Transverse colon (tissue), 4 donors: ENCODE results near the gene SCG3. TPM values are rescaled to one million over a fixed set of nuclear protein-coding genes. Genes with fewer than 3 reads are reported as not detected.

Experiments used
- DNase-seq: peaks from one replicate; pipeline ENCODE4 v3.0.0-alpha.2; 2019
- H3K27ac ChIP-seq, 4 donors: fragments of 200-600 bp; sonication (generic); 2 replicates each; pipeline ENCODE4 v1.5.1; 2016 to 2018; ENCODE audit warnings: inconsistent platforms in 4 of 4
- H3K27me3 ChIP-seq: fragments of 200-600 bp; sonication (generic); 2 replicates; pipeline ENCODE4 v1.5.1; 2017; ENCODE audit warnings: inconsistent platforms
- H3K36me3 ChIP-seq, 4 donors: fragments of 200-600 bp; sonication (generic); 2 replicates each; pipeline ENCODE4 v1.5.1; 2017 to 2019; ENCODE audit warnings: inconsistent platforms in 4 of 4
- H3K4me1 ChIP-seq, 4 donors: fragments of 200-600 bp; sonication (generic); 2 replicates each; pipeline ENCODE4 v1.5.1; 2017 to 2020; ENCODE audit warnings: inconsistent platforms in 4 of 4
- H3K4me3 ChIP-seq, 4 donors: fragments of 200-600 bp; sonication (generic); 1 replicate in 1 of 4; 2 replicates in 3 of 4; pipeline versions ENCODE4 v1.5.1 to v1.6.1; 2017 to 2019; ENCODE audit warnings: inconsistent platforms in 4 of 4
- H3K9me3 ChIP-seq, 2 donors: fragments of 200-600 bp; sonication (generic); 2 replicates each; pipeline ENCODE4 v1.5.1; 2017 to 2019; ENCODE audit warnings: inconsistent platforms in 2 of 2
- EP300 ChIP-seq: sonication (generic); formaldehyde crosslinking; IDR thresholded peaks from one replicate; pipeline ENCODE4 v1.6.1; 2017; ENCODE audit warnings: antibody characterized with exemption, low read depth
- POLR2A ChIP-seq: fragments of 450-650 bp; IDR thresholded peaks from one replicate; pipeline ENCODE4 v1.6.1; 2016; ENCODE audit warnings: antibody characterized with exemption, mild to moderate bottlenecking, moderate library complexity
- POLR2AphosphoS5 ChIP-seq, 3 donors: sonication (generic); formaldehyde crosslinking; IDR thresholded peaks; one replicate each; pipeline ENCODE4 v1.6.1; 2016; ENCODE audit warnings: antibody characterized with exemption in 3 of 3
- WGBS, 2 donors: methylation state at CpG; one replicate each; pipeline ENCODE4 v1.1.5; 2018; ENCODE audit warnings: low coverage in 1 of 2; 5-methylcytosine and 5-hydroxymethylcytosine counted together
- in situ Hi-C, 4 donors: fragments of 200-750 bp; cut with MboI; loops; one replicate each; pipeline versions ENCODE4 v1.15.0 to v1.15.1; 2017; ENCODE audit warnings: low sequenced_read_pairs in 3 of 4, low pct_ligation_motif_present in 1 of 4, low pct_unique_long_range_greater_than_20kb in 1 of 4
- intact Hi-C: fragments of 100-400 bp; cut with DNase I; formaldehyde crosslinking; loops from one replicate; pipeline ENCODE4 v1.15.1; 2023; ENCODE audit warnings: low total_unique reads
- total RNA-seq, 4 donors: library from RNA; depleted of rRNA; stranded (reverse); fragments of >200 nt; gene quantifications; one replicate each; pipeline ENCODE4 v1.1.0, GENCODE V29; 2016
- TF ChIP-seq, protein P1 (sequence below), 5 experiments: fragments of 200-600 bp in 3 of 5; fragments of 450-650 bp in 2 of 5; sonication (generic) in 3 of 5; IDR thresholded peaks; 1 replicate in 2 of 5; 2 replicates in 3 of 5; pipeline ENCODE4 v1.5.1; 2016 to 2017; ENCODE audit warnings: antibody characterized with exemption in 5 of 5, inconsistent platforms in 3 of 5, mild to moderate bottlenecking in 2 of 5, moderate library complexity in 1 of 5

SCG3 gene
- total RNA-seq, 4 donors from 2014 or later, result 0.55 to 3.6 (median 0.95) TPM; not detected in 1

DNA sequence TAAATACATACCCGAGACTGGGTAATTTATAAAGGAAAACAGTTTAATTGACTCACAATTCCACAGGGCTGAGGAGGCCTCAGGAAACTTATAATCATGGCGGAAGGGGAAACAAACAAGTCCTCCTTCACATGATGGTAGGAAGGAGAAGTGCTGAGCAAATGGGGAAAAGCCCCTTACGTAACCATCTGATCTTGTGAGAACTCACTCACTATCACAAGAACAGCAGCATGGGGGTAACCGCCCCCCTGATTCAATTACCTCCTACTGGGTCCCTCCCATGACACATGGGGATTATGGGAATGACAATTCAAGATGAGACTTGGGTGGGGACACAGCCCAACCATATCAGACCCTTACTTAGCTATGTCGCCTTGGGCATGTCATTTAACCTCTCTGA is 27.7 kb downstream of the SCG3 start:
- 64 to 93% methylated on average over 3 to 5 of the region's 5 CpGs for WGBS, 2 donors
- no peak for DNase-seq
- peak overlapping the region in 2 of 4 donors; percentile 16 to 28 for H3K4me3 ChIP-seq
- TF ChIP-seq POLR2AphosphoS5 (IDR thresholded peaks at IDR 0.05) (no peak), POLR2A (no peak), EP300 (no peak)
- TF ChIP-seq, protein P1, sequence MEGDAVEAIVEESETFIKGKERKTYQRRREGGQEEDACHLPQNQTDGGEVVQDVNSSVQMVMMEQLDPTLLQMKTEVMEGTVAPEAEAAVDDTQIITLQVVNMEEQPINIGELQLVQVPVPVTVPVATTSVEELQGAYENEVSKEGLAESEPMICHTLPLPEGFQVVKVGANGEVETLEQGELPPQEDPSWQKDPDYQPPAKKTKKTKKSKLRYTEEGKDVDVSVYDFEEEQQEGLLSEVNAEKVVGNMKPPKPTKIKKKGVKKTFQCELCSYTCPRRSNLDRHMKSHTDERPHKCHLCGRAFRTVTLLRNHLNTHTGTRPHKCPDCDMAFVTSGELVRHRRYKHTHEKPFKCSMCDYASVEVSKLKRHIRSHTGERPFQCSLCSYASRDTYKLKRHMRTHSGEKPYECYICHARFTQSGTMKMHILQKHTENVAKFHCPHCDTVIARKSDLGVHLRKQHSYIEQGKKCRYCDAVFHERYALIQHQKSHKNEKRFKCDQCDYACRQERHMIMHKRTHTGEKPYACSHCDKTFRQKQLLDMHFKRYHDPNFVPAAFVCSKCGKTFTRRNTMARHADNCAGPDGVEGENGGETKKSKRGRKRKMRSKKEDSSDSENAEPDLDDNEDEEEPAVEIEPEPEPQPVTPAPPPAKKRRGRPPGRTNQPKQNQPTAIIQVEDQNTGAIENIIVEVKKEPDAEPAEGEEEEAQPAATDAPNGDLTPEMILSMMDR (IDR thresholded peaks at IDR 0.05), result no peak
- H3K9me3 ChIP-seq, result no peaks in the 10 kb centered on the region
- intact Hi-C loops, result no loop called here
- in situ Hi-C loops, result no loop called here
- peak overlapping the region; percentile 51 to 72 (median 59) for H3K27ac ChIP-seq
- H3K27me3 ChIP-seq, result no peaks in the 10 kb centered on the region
- peaks cover 0 to 32% (median 5%) of the 10 kb centered on the region in 4 donors for H3K4me1 ChIP-seq
- H3K36me3 ChIP-seq, result no peaks in the 10 kb centered on the region

- Histone ChIP-seq H3K4me3 (no peak overlapping the region), H3K9me3 (no peaks in the 10 kb centered on the region), H3K36me3 (no peaks in the 10 kb centered on the region), H3K4me1 (peaks cover 0 to 3% (median 0%) of the 10 kb centered on the region in 4 donors), H3K27me3 (no peaks in the 10 kb centered on the region), H3K27ac (no peak overlapping the region)
- TF ChIP-seq, protein P1 (IDR thresholded peaks at IDR 0.05), result no peak
- TF ChIP-seq POLR2A, result no peak
- TF ChIP-seq POLR2AphosphoS5 (IDR thresholded peaks at IDR 0.05), result no peak
- no peak for TF ChIP-seq EP300
- intact Hi-C loops (no loop called here), in situ Hi-C loops (no loop called here)
- WGBS, 2 donors, result 80 to 91% methylated on average over 1 of the region's 1 CpG
- no peak for DNase-seq
Measured at GRCh38 chr15:51714162-51714561, 32.9 kb downstream of the SCG3 start.

DNA sequence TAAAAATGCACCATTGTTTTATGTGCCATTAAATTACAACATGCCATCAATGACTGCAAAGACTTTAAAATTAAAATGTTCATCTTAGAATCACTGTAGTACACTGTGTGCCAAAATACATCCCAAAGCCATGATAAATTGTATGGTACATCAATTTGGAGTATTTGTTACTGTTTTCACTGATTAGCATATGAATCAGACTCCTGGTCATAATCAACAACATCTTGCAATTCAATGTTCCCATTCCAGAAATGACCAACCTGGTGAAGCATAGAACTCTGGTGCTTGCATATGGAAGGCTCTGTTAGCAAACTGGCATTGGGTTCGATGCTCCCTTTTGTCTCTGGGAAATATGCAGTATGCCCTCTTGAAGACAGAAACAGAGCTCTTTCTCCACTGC is 33.6 kb downstream of the SCG3 start:
- Histone ChIP-seq H3K36me3 (no peaks in the 10 kb centered on the region), H3K4me1 (peaks cover 0 to 3% (median 0%) of the 10 kb centered on the region in 4 donors), H3K9me3 (no peaks in the 10 kb centered on the region), H3K27me3 (no peaks in the 10 kb centered on the region), H3K27ac (no peak overlapping the region), H3K4me3 (no peak overlapping the region)
- in situ Hi-C loops (no loop called here), intact Hi-C loops (no loop called here)
- 76% methylated on average over 1 of the region's 1 CpG; no CpG with 5 or more reads in 1 of the 2 donors for WGBS, 2 donors
- TF ChIP-seq EP300, result no peak
- no peak for TF ChIP-seq POLR2AphosphoS5 (IDR thresholded peaks at IDR 0.05)
- no peak for TF ChIP-seq POLR2A
- TF ChIP-seq, protein P1 (IDR thresholded peaks at IDR 0.05), result no peak
- DNase-seq, result no peak

DNA sequence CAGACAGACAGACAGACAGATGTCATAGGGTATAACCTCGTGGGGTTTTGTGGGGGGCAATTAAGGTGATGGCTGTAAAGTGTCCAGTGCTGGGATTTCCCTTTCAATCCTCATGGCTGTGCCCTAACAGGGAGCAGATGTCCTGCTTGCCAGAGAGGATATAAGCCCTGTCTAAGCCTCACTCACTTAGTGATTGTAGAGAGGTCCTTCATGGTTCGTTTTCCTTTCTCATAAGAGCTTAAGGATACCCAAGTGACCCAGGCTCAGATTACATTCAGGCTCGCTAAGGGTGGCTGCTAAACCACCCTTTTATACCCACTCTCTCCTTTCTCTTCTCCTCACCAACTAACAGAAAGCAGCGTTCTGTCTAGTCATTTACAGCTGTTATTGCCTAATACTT is 36.9 kb downstream of the SCG3 start:
- TF ChIP-seq, protein P1 (IDR thresholded peaks at IDR 0.05), result no peak
- TF ChIP-seq POLR2A, result no peak
- no peak for TF ChIP-seq EP300
- TF ChIP-seq POLR2AphosphoS5 (IDR thresholded peaks at IDR 0.05), result no peak
- WGBS, 2 donors, result 50 to 51% methylated on average over 1 to 4 of the region's 4 CpGs
- peaks cover 0 to 3% (median 0%) of the 10 kb centered on the region in 4 donors for H3K4me1 ChIP-seq
- no peaks in the 10 kb centered on the region for H3K36me3 ChIP-seq
- H3K4me3 ChIP-seq, result no peak overlapping the region
- intact Hi-C loops (no loop called here), in situ Hi-C loops (no loop called here)
- no peaks in the 10 kb centered on the region for H3K9me3 ChIP-seq
- DNase-seq, result no peak
- no peaks in the 10 kb centered on the region for H3K27me3 ChIP-seq
- no peak overlapping the region for H3K27ac ChIP-seq
